ENCODE results near the gene GSTO2.

- no peak for TF ChIP-seq CTCF (IDR thresholded peaks at IDR 0.05; ENCODE audit: insufficient read depth, low read depth, low read length)
- no peak for TF ChIP-seq EZH2 (IDR thresholded peaks at IDR 0.05; ENCODE audit: insufficient read depth, low read length)
These were observed 59.0 kb downstream of the GSTO2 start for GRCh38 chr10:104327745-104328645.
